Activated CD8-positive, alpha-beta memory T cell treated with anti-CD3 and anti-CD28 coated beads, Interleukin-2, amount 50 U/mL, for 48 hours (primary cell): ENCODE results near the gene S1PR5.
"Not testable (repeated sequence)": the region's sequence is repeated elsewhere in the genome, so short reads cannot be mapped to it uniquely, and the experiment has no call there.

Experiments
- DNase-seq: peaks from one replicate; pipeline ENCODE4 v3.0.0-alpha.2; 2020

Gene S1PR5

DNA sequence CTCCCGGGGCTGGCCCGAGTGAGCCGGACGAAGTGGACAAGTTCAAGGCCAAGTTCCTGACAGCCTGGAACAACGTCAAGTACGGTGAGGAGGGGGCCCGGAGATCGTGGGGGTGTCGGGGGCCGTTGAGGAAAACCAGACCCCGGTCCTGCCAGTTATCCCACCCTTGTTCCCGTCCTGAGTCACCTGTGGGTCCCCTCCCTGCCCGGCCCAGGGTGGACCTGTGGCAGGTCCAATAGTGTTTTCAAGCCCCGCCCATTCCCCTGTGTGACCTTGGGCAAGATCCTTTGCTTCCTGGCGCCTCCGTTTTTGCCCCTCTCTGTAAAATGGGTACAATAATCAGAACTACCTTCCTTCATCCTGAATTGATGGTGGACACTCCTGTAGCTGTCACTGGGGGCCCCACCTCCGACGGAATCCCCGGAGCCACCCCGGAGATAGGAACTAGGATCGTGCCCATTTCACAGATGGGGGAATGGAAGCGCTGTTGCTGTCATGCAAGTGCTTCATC is 27.1 kb upstream of the S1PR5 start:
- no peak for DNase-seq

DNA sequence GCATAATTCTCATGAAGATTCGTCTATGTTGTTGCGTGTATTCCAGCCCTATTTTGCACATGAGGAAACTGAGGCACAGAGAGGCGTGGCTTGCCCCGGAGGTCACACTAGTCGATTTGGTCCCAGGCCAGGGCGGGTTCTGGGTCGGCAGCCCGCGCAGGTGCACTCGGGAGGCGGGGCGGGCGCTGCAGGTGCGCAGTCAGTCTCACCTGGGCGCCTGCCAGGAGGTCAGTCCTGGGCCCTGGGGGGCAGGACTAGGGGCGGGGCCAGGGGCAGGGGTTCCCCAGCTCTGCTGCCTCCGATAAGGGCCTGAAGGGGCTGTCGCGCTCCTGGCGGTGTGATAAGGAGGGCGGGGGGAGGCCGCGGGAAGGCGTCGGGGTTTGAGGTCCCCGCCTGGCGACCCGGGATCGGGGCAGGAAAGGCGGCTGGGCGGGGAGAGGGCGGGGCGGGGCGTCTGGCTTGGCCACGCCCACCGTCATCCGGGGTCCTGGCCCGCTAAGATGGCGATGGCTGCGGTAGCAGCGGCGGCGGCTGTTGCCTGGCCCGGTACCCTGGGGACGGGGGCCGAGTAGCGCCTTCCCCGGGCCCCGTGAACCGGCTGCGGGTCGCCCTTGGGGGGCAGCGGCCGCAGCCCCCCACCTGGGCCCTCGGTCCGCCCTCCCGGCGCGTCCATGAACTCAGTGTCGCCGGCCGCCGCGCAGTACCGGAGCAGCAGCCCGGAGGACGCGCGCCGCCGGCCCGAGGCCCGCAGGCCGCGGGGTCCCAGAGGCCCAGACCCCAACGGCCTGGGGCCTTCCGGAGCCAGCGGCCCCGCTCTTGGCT is 26.4 kb upstream of the S1PR5 start, which contains the start of gene ATG4D:
ATG4D (plus strand) TSS at position 485 of the 822 bp plus-strand sequence; CDS start at position 672, 187 bp downstream.
- peak; percentile 92 for DNase-seq

DNA sequence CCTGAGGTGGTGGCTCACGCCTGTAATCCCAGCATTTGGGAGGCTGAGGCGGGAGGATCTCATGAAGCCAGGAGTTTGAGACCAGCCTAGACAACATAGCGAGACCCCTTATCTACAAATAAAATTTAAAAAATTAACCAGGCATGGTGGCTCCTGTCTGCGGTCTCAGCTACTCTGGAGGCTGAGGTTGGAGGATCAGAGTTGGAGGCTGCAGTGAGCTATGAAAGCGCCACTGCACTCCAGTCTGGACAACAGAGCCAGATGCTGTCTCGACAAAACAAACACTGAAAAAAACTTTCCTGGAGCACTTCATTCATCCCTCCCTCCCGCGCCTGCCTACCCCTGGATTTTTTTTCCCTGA is 25.8 kb upstream of the S1PR5 start:
- no peak for DNase-seq

GRCh38 chr19:10539016-10539415 is 21.8 kb upstream of the S1PR5 start:
- not testable (repeated sequence) for DNase-seq

DNA sequence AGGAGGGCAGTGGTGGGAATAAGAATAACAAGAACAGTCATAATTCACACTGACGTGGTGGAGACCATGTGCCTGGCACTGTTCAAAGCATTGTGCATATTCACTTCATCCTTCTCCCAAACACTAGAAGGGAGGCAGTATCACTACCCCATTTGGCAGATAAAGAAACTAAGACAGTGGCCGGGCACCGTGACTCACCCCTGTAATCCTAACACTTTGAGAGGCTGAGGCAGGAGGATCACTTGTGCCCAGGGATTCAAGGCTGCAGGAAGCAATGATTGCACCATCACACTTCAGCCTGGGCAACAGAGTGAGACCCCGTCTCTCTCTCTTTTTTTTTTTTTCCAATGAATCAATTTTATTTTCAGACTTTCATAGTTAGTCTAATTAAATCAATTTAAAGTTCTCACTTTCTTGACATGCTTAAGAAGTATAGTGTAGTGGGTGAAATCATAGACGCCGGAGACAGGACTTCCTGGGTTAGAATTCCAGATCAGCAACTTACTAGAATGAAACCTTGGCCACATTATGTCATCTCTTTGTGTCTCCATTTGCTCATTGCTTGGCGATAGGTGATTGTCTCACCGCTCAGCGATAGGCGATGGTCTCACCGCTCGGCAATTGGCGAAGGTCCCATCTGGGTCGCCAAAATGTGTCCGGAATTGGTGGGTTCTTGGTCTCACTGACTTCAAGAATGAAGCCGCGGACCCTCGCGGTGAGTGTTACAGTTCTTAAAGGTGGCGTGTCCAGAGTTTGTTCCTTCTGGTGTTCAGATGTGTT is 21.1 kb upstream of the S1PR5 start:
- no peak for DNase-seq

- no peak for DNase-seq
Observed at GRCh38 chr19:10537668-10538067, 20.4 kb upstream of the S1PR5 start.

DNA sequence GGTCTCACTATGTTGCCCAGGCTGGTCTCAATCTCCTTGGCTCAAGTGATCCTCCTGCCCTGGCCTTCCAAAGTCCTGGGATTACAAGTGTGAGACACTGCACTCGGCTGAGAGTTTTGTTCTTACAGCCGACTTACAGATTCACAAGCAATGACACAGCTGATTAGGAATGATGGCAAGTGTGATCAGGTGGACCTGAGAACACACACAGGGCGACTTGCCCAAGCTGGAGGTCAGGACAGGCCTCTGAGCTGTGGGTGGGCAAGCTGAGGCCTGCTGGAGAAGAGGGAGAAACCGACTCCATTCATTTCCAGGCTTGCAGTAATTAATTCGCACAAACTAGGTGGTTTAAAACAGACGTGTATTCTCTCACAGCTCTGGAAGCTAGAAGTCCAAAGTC is 18.4 kb upstream of the S1PR5 start:
- DNase-seq: no peak

- DNase-seq: no peak
Observed at GRCh38 chr19:10533646-10534386, 16.6 kb upstream of the S1PR5 start.

GRCh38 chr19:10532457-10532856 is 15.2 kb upstream of the S1PR5 start:
- no peak for DNase-seq

GRCh38 chr19:10526887-10527286 is 9.6 kb upstream of the S1PR5 start:
- not testable (repeated sequence) for DNase-seq

GRCh38 chr19:10525636-10526035 is 8.4 kb upstream of the S1PR5 start:
- DNase-seq: no peak

DNA sequence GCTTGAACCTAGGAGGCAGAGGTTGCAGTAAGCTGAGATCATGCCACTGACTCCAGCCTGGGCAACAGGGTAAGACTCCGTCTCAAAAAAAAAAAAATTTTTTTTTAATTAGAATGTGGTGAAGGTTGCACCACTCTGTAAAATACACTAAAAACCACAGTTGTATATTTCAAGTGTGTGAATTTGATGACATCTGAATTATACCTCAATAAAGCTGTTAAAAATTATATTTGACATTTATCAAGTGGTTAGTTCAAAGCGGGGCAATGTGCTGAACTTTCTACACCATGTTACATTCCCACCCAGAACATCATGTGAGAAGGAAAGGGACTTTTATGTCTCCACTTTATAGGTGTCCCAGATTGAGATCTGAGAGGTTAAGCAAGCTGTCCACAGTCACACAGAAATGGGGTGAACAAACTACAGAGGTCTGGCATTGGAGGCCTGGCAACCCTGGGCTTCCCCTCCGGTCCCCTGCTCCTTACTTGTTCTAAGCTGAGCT is 5.9 kb upstream of the S1PR5 start:
- no peak for DNase-seq

DNA sequence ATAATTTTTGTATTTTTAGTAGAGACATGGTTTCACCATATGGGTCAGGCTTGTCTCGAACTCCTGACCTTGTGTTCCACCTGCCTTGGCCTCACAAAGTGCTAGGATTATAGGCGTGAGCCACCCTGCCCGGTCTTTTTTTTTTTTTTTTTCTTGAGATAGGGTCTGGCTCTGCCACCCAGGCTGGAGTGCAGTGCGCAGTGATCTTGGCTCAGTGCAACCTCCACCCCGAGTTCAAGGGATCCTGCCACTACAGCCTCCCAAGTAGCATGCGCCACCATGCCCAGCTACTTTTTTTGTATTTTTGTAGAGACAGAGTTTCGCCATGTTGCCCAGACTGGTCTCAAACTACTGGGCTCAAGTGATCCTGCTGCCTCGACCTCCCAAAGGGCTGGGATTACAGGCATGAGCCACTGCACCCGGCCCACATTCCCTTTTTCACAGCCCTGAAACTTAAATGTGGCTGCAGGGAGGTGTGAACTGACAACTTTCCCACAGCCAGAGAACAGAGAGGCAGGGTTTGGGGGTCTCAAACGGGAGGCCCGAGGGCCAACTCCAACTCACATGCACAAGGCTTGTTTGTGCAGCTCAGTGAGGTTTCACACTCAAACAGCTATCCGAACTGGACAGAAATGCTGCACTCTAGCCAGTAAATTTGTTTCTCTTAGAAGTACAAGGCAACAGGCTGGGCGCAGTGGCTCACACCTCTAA is 4.4 kb upstream of the S1PR5 start:
- DNase-seq: no peak

DNA sequence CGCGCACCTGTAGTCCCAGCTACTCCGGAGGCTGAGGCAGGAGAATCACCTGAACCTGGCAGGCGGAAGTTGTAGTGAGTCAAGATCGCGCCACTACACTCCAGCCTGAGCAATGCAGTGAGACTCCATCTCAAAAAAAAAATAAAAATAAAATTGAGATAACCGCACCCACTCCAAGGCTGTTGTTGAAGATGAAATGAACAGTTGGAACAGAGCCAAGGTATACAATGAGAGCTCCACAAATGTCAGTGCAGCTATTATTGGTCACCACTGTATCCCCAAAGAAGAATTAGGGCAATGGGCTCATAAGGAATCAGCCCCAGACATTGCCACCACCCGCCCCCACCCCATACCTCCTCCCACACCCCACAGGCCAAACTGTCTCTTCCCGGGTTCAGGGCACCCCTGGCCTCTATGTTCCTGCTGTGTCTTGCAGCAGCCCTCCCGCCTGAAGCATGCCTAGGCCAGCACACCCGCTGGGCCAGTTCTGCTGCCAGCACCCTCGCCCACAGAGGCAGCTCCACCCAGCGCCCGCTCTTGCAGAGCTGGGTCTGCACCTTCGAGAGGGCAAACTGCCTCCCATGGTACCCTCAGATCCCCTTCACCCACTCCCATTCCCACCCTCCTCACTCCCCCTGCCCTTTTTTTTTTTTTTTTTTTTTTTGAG is 3.5 kb upstream of the S1PR5 start:
- no peak for DNase-seq

GRCh38 chr19:10519421-10519820 is 2.2 kb upstream of the S1PR5 start:
- no peak for DNase-seq

- no peak for DNase-seq
Observed at GRCh38 chr19:10518444-10519361, 1.5 kb upstream of the S1PR5 start.

DNA sequence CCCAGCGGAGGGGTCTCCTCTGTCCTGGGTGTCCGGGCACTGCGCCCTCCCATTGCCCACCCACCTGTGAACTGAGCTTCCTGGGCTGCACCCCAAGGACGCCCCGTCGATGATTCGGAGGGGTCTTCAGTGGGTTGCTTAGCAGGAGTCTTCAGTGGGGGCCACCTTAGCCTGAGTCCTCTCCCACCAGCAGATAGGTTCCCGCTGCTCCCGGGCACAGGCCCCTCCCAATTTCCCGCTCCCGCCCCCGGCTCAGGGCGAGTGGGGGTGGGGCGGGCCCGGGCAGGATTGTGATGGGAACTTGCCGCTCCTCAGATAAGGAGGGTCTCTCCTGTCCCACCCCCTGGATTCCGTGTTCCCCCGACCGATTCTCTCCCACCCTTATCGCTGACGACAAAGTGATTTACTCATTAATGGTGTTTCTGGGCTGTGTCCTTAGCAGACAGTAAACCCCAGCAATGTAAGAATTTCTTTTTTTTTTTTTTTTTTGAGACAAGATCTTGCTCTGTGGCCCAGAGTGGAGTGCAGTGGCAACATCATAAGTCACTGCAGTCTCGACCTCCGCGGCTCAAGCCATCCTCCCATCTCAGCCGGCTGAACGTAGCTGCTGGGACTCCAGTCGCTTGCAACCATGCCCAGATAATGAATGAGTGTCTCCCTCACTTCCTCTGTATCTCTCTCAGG is 655 bp upstream of the S1PR5 start:
- DNase-seq: no peak

GRCh38 chr19:10516671-10517286 is 468 bp downstream of the S1PR5 start:
- DNase-seq: no peak

DNA sequence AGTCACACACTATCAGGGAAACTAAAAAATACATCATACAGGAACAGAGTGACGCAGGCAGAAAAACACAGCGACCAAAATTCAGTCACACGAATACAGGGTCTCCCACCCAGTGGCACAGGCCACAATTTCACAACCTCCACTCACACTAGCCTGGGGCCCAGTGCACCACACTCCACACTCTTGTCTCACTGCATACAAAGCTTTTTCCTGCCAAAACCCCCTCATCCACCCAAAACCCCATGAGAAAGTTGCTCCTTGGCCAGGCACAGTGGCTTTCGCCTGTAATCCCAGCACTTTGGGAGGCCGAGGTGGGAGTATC is 1.2 kb downstream of the S1PR5 start:
- no peak for DNase-seq
